ENCODE measurements around the gene CCSER1. TPM values are rescaled to one million over a fixed set of nuclear protein-coding genes. Genes with fewer than 3 reads are reported as not detected.
"Not testable (repeated sequence)": the region's sequence is repeated elsewhere in the genome, so short reads cannot be mapped to it uniquely, and the experiment has no call there.

CCSER1 gene
- polyA plus RNA-seq, 1 donor from 2014 or later: 20.8 TPM

DNA sequence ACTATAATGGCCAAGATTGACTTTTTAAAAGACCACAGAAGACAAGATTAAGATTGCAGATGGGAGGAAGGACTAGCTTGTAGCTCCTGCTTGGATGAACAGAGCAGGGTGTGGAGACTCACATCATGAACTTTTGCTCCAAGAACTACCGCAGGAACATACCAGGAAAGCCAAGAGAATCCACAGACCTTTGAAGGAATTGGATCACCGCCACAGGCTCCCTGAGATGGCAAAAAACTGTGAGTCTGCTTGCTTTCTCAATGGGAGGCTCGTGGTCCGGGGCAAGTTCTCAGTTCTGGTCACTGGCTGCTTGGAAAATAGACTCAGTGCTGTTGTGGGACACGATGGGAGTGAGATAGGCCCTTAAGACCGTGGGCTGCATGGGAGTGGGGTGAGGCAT is 276.6 kb downstream of the CCSER1 start:
- peaks cover 4% of the 10 kb centered on the region for H3K36me3 ChIP-seq (ENCODE audit: insufficient read depth, low read length)
- peaks cover 5% of the 10 kb centered on the region for H3K9me3 ChIP-seq (ENCODE audit: low read length)
- TF ChIP-seq, protein P1, sequence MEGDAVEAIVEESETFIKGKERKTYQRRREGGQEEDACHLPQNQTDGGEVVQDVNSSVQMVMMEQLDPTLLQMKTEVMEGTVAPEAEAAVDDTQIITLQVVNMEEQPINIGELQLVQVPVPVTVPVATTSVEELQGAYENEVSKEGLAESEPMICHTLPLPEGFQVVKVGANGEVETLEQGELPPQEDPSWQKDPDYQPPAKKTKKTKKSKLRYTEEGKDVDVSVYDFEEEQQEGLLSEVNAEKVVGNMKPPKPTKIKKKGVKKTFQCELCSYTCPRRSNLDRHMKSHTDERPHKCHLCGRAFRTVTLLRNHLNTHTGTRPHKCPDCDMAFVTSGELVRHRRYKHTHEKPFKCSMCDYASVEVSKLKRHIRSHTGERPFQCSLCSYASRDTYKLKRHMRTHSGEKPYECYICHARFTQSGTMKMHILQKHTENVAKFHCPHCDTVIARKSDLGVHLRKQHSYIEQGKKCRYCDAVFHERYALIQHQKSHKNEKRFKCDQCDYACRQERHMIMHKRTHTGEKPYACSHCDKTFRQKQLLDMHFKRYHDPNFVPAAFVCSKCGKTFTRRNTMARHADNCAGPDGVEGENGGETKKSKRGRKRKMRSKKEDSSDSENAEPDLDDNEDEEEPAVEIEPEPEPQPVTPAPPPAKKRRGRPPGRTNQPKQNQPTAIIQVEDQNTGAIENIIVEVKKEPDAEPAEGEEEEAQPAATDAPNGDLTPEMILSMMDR (IDR thresholded peaks at IDR 0.05; ENCODE audit: poor library complexity, severe bottlenecking): no peak
- TF ChIP-seq MXI1 (conservative IDR thresholded peaks at IDR 0.05; ENCODE audit: poor library complexity, severe bottlenecking) (no peak), TAF1 (IDR thresholded peaks at IDR 0.05; ENCODE audit: low read depth) (no peak), EZH2 (IDR thresholded peaks at IDR 0.05; ENCODE audit: borderline replicate concordance, insufficient read depth, low read length, poor library complexity, severe bottlenecking) (no peak), POLR2AphosphoS5 (IDR thresholded peaks at IDR 0.05) (no peak), EP300 (conservative IDR thresholded peaks at IDR 0.05; ENCODE audit: poor library complexity, severe bottlenecking) (no peak), RAD21 (conservative IDR thresholded peaks at IDR 0.05) (no peak), SMC3 (conservative IDR thresholded peaks at IDR 0.05; ENCODE audit: poor library complexity) (no peak)
- TF ChIP-seq, protein P2, sequence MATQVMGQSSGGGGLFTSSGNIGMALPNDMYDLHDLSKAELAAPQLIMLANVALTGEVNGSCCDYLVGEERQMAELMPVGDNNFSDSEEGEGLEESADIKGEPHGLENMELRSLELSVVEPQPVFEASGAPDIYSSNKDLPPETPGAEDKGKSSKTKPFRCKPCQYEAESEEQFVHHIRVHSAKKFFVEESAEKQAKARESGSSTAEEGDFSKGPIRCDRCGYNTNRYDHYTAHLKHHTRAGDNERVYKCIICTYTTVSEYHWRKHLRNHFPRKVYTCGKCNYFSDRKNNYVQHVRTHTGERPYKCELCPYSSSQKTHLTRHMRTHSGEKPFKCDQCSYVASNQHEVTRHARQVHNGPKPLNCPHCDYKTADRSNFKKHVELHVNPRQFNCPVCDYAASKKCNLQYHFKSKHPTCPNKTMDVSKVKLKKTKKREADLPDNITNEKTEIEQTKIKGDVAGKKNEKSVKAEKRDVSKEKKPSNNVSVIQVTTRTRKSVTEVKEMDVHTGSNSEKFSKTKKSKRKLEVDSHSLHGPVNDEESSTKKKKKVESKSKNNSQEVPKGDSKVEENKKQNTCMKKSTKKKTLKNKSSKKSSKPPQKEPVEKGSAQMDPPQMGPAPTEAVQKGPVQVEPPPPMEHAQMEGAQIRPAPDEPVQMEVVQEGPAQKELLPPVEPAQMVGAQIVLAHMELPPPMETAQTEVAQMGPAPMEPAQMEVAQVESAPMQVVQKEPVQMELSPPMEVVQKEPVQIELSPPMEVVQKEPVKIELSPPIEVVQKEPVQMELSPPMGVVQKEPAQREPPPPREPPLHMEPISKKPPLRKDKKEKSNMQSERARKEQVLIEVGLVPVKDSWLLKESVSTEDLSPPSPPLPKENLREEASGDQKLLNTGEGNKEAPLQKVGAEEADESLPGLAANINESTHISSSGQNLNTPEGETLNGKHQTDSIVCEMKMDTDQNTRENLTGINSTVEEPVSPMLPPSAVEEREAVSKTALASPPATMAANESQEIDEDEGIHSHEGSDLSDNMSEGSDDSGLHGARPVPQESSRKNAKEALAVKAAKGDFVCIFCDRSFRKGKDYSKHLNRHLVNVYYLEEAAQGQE (IDR thresholded peaks at IDR 0.05; ENCODE audit: borderline replicate concordance): no peak
- H3K9me2 ChIP-seq (ENCODE audit: insufficient read depth, low read length): no peaks in the 10 kb centered on the region
- no peak overlapping the region for H3K4me2 ChIP-seq (ENCODE audit: low read length)
- no peak overlapping the region for H2AFZ ChIP-seq (ENCODE audit: low read depth, low read length)
- H3F3A ChIP-seq (ENCODE audit: insufficient read depth, low read length, poor library complexity, severe bottlenecking): no peaks in the 10 kb centered on the region
- H3K9ac ChIP-seq (ENCODE audit: low read length): no peak overlapping the region
- H3K27me3 ChIP-seq (ENCODE audit: insufficient read depth, low read depth, low read length): no peaks in the 10 kb centered on the region
- no peaks in the 10 kb centered on the region for H4K20me1 ChIP-seq (ENCODE audit: insufficient read depth)
- no peak overlapping the region for H3K27ac ChIP-seq (ENCODE audit: low read length)
- H3K4me3 ChIP-seq (ENCODE audit: low read length): no peak overlapping the region
- H3K79me2 ChIP-seq (replicated peaks; ENCODE audit: insufficient read depth, low read length): no peaks in the 10 kb centered on the region

DNA sequence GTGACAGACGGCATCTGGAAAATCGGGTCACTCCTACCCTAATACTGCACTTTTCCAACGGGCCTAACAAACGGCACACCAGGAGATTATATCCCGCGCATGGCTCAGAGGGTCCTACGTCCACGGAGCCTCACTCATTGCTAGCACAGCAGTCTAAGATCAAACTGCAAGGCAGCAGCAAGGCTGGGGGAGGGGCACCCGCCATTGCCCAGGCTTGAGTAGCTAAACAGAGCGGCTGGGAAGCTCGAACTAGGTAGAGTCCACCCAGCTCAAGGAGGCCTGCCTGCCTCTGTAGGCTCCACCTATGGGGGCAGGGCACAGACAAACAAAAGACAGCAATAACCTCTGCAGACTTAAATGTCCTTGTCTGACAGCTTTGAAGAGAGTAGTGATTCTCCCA is 280.7 kb downstream of the CCSER1 start:
- not testable (repeated sequence) for H3K36me3 ChIP-seq (ENCODE audit: insufficient read depth, low read length); H3F3A ChIP-seq (ENCODE audit: insufficient read depth, low read length, poor library complexity, severe bottlenecking); H4K20me1 ChIP-seq (ENCODE audit: insufficient read depth); H3K9me3 ChIP-seq (ENCODE audit: low read length); H3K27me3 ChIP-seq (ENCODE audit: insufficient read depth, low read depth, low read length); H3K27ac ChIP-seq (ENCODE audit: low read length); H2AFZ ChIP-seq (ENCODE audit: low read depth, low read length); H3K9me2 ChIP-seq (ENCODE audit: insufficient read depth, low read length); H3K4me2 ChIP-seq (ENCODE audit: low read length); H3K79me2 ChIP-seq (replicated peaks; ENCODE audit: insufficient read depth, low read length); H3K9ac ChIP-seq (ENCODE audit: low read length); H3K4me3 ChIP-seq (ENCODE audit: low read length)

- not testable (repeated sequence) for H3K4me2 ChIP-seq (ENCODE audit: low read length); H3K27ac ChIP-seq (ENCODE audit: low read length)
These were observed 285.6 kb downstream of the CCSER1 start for GRCh38 chr4:90412786-90413185.

More at GRCh38 chr4:90412786-90413185, 285.6 kb downstream of the CCSER1 start:
- not testable (repeated sequence) for H3K9ac ChIP-seq (ENCODE audit: low read length); H2AFZ ChIP-seq (ENCODE audit: low read depth, low read length); H3K4me3 ChIP-seq (ENCODE audit: low read length); H3K27me3 ChIP-seq (ENCODE audit: insufficient read depth, low read depth, low read length); H4K20me1 ChIP-seq (ENCODE audit: insufficient read depth); H3K9me3 ChIP-seq (ENCODE audit: low read length); H3F3A ChIP-seq (ENCODE audit: insufficient read depth, low read length, poor library complexity, severe bottlenecking); H3K9me2 ChIP-seq (ENCODE audit: insufficient read depth, low read length); H3K36me3 ChIP-seq (ENCODE audit: insufficient read depth, low read length); H3K79me2 ChIP-seq (replicated peaks; ENCODE audit: insufficient read depth, low read length)

Data from neural cell (in vitro differentiated cells).